ENCODE results near the gene SLX4IP. TPM values are rescaled to one million over a fixed set of nuclear protein-coding genes. Genes with fewer than 3 reads are reported as not detected.

The SLX4IP gene
- total RNA-seq, 1 experiment from 2014 or later = 11.1 TPM

DNA sequence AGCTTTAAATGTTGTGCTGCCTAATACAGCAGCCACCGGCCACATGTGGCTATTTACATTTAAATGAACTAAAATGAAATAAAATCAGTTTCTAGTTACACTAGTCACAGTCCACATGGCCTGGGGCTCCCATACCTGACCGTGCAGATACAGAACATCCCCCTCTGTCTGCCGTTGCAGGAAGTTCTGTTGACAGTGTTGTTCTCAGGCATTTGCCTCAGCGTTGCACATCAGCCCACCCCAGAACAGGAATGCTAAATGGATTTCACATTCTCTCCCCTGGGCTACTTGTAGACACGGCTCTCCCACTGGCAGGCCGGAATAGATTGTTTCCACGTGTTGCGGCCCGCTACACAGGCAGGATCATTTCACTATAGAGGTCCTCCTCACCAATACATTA is 212.4 kb downstream of the SLX4IP start:
- H3K4me3 ChIP-seq (replicated peaks in 1 of 2; ENCODE audit: low read depth in 1 of 2, low read length in 2 of 2) = no peak overlapping the region
- POLR2A ChIA-PET = no interaction called here
- H3K9me3 ChIP-seq (ENCODE audit: control insufficient read depth in 1 of 2, insufficient read depth in 1 of 2, low read depth in 1 of 2, low read length in 2 of 2) = no peaks in the 10 kb centered on the region
- CTCF ChIA-PET = no interaction called here
- H3K79me2 ChIP-seq (ENCODE audit: insufficient read depth, low read length) = no peaks in the 10 kb centered on the region
- intact Hi-C loops (cut with micrococcal nuclease) = loop anchor here (10.0 kb wide), 1 partner anchor 93 kb away; no protein-coding TSS in a partner anchor
- RAD21 ChIA-PET (ENCODE audit: low non-redundant PET in 1 of 2, low total read pairs in 2 of 2, uncharacterized antibody in 2 of 2, unreplicated experiment in 2 of 2) = no interaction called here
- no peaks in the 10 kb centered on the region for H4K20me1 ChIP-seq (ENCODE audit: insufficient read depth)
- H3K36me3 ChIP-seq (ENCODE audit: control insufficient read depth in 1 of 2, insufficient read depth in 2 of 2, low read length in 2 of 2) = peaks cover 39 to 90% of the 10 kb centered on the region in 2 experiments; a peak in 3 of 4 replicates
- H3K4me1 ChIP-seq (ENCODE audit: control insufficient read depth in 1 of 2, insufficient read depth in 2 of 2, low read length in 2 of 2) = no peaks in the 10 kb centered on the region
- no peak overlapping the region for H3K4me2 ChIP-seq (ENCODE audit: low read length)
- ATAC-seq (peak; percentile 54; the same call in 1 of the 2 replicates), DNase-seq (ENCODE audit: low read depth, low spot score) (no peak)
- no peak overlapping the region for H2AFZ ChIP-seq (ENCODE audit: low read depth, low read length, poor library complexity, severe bottlenecking)
- TF ChIP-seq SP1 (IDR thresholded peaks at IDR 0.05; ENCODE audit: low read depth) (no peak), RAD21 (IDR thresholded peaks at IDR 0.05; ENCODE audit: low read depth) (peak; percentile 41), POLR2A (IDR thresholded peaks at IDR 0.05; ENCODE audit: borderline replicate concordance, extremely low read depth, insufficient read depth, insufficient read length) (no peak)
- TF ChIP-seq, protein P1, sequence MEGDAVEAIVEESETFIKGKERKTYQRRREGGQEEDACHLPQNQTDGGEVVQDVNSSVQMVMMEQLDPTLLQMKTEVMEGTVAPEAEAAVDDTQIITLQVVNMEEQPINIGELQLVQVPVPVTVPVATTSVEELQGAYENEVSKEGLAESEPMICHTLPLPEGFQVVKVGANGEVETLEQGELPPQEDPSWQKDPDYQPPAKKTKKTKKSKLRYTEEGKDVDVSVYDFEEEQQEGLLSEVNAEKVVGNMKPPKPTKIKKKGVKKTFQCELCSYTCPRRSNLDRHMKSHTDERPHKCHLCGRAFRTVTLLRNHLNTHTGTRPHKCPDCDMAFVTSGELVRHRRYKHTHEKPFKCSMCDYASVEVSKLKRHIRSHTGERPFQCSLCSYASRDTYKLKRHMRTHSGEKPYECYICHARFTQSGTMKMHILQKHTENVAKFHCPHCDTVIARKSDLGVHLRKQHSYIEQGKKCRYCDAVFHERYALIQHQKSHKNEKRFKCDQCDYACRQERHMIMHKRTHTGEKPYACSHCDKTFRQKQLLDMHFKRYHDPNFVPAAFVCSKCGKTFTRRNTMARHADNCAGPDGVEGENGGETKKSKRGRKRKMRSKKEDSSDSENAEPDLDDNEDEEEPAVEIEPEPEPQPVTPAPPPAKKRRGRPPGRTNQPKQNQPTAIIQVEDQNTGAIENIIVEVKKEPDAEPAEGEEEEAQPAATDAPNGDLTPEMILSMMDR (IDR thresholded peaks at IDR 0.05 in 2 of 3, conservative IDR thresholded peaks at IDR 0.05 in 1 of 3; ENCODE audit: borderline replicate concordance in 1 of 3, insufficient read depth in 1 of 3, low read depth in 2 of 3, low read length in 2 of 3) = peak; percentile 13 to 52 (median 48); a peak in 5 of 6 replicates
- H3K9me2 ChIP-seq (ENCODE audit: insufficient read depth) = no peaks in the 10 kb centered on the region
- no TSS peak for BruUV-seq (replicated peaks)
- no peak overlapping the region for H3K27ac ChIP-seq (ENCODE audit: low read depth, low read length)
- no peaks in the 10 kb centered on the region for H3K27me3 ChIP-seq (ENCODE audit: insufficient read depth, low read length)
- H3K9ac ChIP-seq (ENCODE audit: low read length) = no peak overlapping the region

GRCh38 chr20:10647909-10648308 is 212.8 kb downstream of the SLX4IP start:
- peaks cover 39 to 89% of the 10 kb centered on the region in 2 experiments; a peak in 3 of 4 replicates for H3K36me3 ChIP-seq (ENCODE audit: control insufficient read depth in 1 of 2, insufficient read depth in 2 of 2, low read length in 2 of 2)
- no TSS peak for BruUV-seq (replicated peaks)
- no peaks in the 10 kb centered on the region for H4K20me1 ChIP-seq (ENCODE audit: insufficient read depth)
- intact Hi-C loops (cut with micrococcal nuclease) = loop anchor here (10.0 kb wide), 1 partner anchor 93 kb away; no protein-coding TSS in a partner anchor
- DNase-seq (ENCODE audit: low read depth, low spot score) (no peak), ATAC-seq (no peak)
- H3K9me3 ChIP-seq (ENCODE audit: control insufficient read depth in 1 of 2, insufficient read depth in 1 of 2, low read depth in 1 of 2, low read length in 2 of 2) = no peaks in the 10 kb centered on the region
- H3K9me2 ChIP-seq (ENCODE audit: insufficient read depth) = no peaks in the 10 kb centered on the region
- CTCF ChIA-PET = no interaction called here
- H3K4me2 ChIP-seq (ENCODE audit: low read length) = no peak overlapping the region
- H3K4me3 ChIP-seq (replicated peaks in 1 of 2; ENCODE audit: low read depth in 1 of 2, low read length in 2 of 2) = no peak overlapping the region
- no peaks in the 10 kb centered on the region for H3K4me1 ChIP-seq (ENCODE audit: control insufficient read depth in 1 of 2, insufficient read depth in 2 of 2, low read length in 2 of 2)
- no peaks in the 10 kb centered on the region for H3K27me3 ChIP-seq (ENCODE audit: insufficient read depth, low read length)
- RAD21 ChIA-PET (ENCODE audit: low non-redundant PET in 1 of 2, low total read pairs in 2 of 2, uncharacterized antibody in 2 of 2, unreplicated experiment in 2 of 2) = no interaction called here
- POLR2A ChIA-PET = no interaction called here
- H3K27ac ChIP-seq (ENCODE audit: low read depth, low read length) = no peak overlapping the region
- H2AFZ ChIP-seq (ENCODE audit: low read depth, low read length, poor library complexity, severe bottlenecking) = no peak overlapping the region
- H3K9ac ChIP-seq (ENCODE audit: low read length) = no peak overlapping the region
- no peak for TF ChIP-seq POLR2AphosphoS5 (IDR thresholded peaks at IDR 0.05; ENCODE audit: low read depth, low read length)
- no peak for TF ChIP-seq JUND (IDR thresholded peaks at IDR 0.05)
- TF ChIP-seq ZFX (IDR thresholded peaks at IDR 0.05) = no peak
- TF ChIP-seq TCF7L2 (IDR thresholded peaks at IDR 0.05; ENCODE audit: borderline replicate concordance, extremely low read depth, insufficient read depth, insufficient read length) = no peak
- TF ChIP-seq EGR1 (IDR thresholded peaks at IDR 0.05; ENCODE audit: low read depth) = no peak
- TF ChIP-seq ZBTB33 (IDR thresholded peaks at IDR 0.05; ENCODE audit: extremely low read depth, insufficient replicate concordance, low read length) = no peak
- TF ChIP-seq, protein P1 (IDR thresholded peaks at IDR 0.05 in 2 of 3, conservative IDR thresholded peaks at IDR 0.05 in 1 of 3; ENCODE audit: borderline replicate concordance in 1 of 3, insufficient read depth in 1 of 3, low read depth in 2 of 3, low read length in 2 of 3) = no peak
- TF ChIP-seq ELF1 (IDR thresholded peaks at IDR 0.05; ENCODE audit: borderline replicate concordance, low read depth) = no peak
- TF ChIP-seq EZH2phosphoT487 (IDR thresholded peaks at IDR 0.05; ENCODE audit: borderline replicate concordance) = no peak
- no peak for TF ChIP-seq CBX3 (IDR thresholded peaks at IDR 0.05; ENCODE audit: low read depth)
- TF ChIP-seq FOSL1 (IDR thresholded peaks at IDR 0.05; ENCODE audit: low read depth) = no peak
- H3K79me2 ChIP-seq (ENCODE audit: insufficient read depth, low read length) = no peaks in the 10 kb centered on the region

Data from HCT116 (cell line).